ENCODE results near the gene CTNND2. TPM values are rescaled to one million over a fixed set of nuclear protein-coding genes. Genes with fewer than 3 reads are reported as not detected.

Gene CTNND2
- total RNA-seq, 2 experiments from 2014 or later, result not detected

DNA sequence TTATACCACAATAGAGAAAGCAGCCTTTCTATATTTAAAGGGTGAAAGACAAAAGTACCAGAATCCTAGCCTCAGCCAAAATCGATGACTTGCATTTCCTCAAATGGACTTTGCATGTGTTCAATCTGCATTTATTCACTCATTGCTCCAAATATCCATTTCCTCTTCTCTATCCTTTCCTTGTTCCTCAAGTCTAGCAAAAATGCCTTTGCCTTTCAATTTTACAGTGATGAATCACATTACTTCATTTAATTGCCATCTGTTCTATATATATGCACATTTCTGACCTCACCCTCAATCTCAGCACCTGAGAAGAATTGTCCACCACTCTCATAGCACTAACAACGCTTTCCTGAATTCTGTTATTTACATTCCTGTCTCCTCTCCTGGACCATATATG is 329.5 kb downstream of the CTNND2 start:
- DNase-seq, result no peak
- Mint-ChIP-seq H3K36me3 (ENCODE audit: low read depth) (no peaks in the 10 kb centered on the region), H3K27me3 (no peaks in the 10 kb centered on the region), H3K4me1 (no peaks in the 10 kb centered on the region), H3K9me3 (no peaks in the 10 kb centered on the region), H3K27ac (no peak overlapping the region), H3K4me3 (no peak overlapping the region)
- ChIA-PET CTCF (no interaction called here), POLR2A (no interaction called here)

GRCh38 chr5:11573140-11573992 is 330.9 kb downstream of the CTNND2 start:
- ChIA-PET POLR2A (no interaction called here), CTCF (no interaction called here)
- H3K27me3 Mint-ChIP-seq, result no peaks in the 10 kb centered on the region
- H3K4me1 Mint-ChIP-seq, result no peaks in the 10 kb centered on the region
- no peaks in the 10 kb centered on the region for H3K9me3 Mint-ChIP-seq
- no peak overlapping the region for H3K27ac Mint-ChIP-seq
- H3K36me3 Mint-ChIP-seq (ENCODE audit: low read depth), result no peaks in the 10 kb centered on the region
- DNase-seq, result no peak
- no peak overlapping the region for H3K4me3 Mint-ChIP-seq

DNA sequence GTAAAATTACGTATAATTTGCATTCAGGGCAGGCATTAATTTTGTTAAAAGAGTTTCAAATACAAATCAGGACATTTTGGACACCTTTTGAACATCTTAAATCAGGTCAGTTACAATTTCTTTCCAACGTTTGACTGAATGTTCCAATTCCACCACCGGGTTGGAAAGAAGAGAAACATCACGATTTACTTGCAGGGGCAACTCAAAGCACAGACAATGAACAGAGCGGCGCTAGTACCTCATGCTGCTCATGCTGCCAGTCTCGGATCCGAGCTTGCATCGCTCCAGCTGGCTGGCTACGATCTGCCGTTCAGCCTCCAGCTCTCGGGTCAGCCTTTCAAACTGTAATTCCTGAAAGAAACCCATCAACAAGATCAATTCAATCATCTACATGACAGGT is 339.5 kb downstream of the CTNND2 start:
- Mint-ChIP-seq H3K4me3 (no peak overlapping the region), H3K4me1 (no peaks in the 10 kb centered on the region), H3K27ac (no peak overlapping the region), H3K27me3 (no peaks in the 10 kb centered on the region), H3K36me3 (ENCODE audit: low read depth) (no peaks in the 10 kb centered on the region), H3K9me3 (no peaks in the 10 kb centered on the region)
- POLR2A ChIA-PET, result no interaction called here
- CTCF ChIA-PET, result no interaction called here
- no peak for DNase-seq

GRCh38 chr5:11563822-11564221 is 340.4 kb downstream of the CTNND2 start:
- H3K27me3 Mint-ChIP-seq, result no peaks in the 10 kb centered on the region
- ChIA-PET POLR2A (no interaction called here), CTCF (no interaction called here)

GRCh38 chr5:11560915-11561697 is 343.1 kb downstream of the CTNND2 start:
- H3K4me3 Mint-ChIP-seq, result no peak overlapping the region
- no peak overlapping the region for H3K27ac Mint-ChIP-seq
- ChIA-PET CTCF (no interaction called here), POLR2A (no interaction called here)
- no peak for DNase-seq
- no peaks in the 10 kb centered on the region for H3K36me3 Mint-ChIP-seq (ENCODE audit: low read depth)
- no peaks in the 10 kb centered on the region for H3K27me3 Mint-ChIP-seq
- no peaks in the 10 kb centered on the region for H3K9me3 Mint-ChIP-seq
- no peaks in the 10 kb centered on the region for H3K4me1 Mint-ChIP-seq

More at GRCh38 chr5:11563822-11564221, 340.4 kb downstream of the CTNND2 start:
- H3K9me3 Mint-ChIP-seq, result no peaks in the 10 kb centered on the region
- H3K4me1 Mint-ChIP-seq, result no peaks in the 10 kb centered on the region
- H3K36me3 Mint-ChIP-seq (ENCODE audit: low read depth), result no peaks in the 10 kb centered on the region
- no peak for DNase-seq
- H3K27ac Mint-ChIP-seq, result no peak overlapping the region
- H3K4me3 Mint-ChIP-seq, result no peak overlapping the region

DNA sequence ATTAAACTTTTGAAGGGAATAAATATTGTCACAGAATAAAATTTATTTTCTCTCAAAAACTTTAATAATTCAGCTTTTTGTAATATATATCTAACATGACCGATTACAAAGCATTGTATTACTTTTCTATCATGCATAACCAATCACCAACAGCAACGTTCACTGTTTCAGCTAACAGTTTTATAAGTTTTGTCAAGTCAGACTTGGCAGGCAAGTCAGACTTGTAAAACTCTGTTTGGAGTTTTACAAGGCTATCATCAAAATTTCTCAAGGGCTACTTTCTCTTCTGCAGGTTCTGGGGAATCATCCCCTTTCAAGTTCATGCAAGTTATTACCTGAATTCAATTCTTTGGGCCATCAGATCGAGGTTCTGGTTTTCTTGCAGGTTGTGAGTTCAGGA is 347.2 kb downstream of the CTNND2 start:
- no peak for DNase-seq
- CTCF ChIA-PET, result no interaction called here

GRCh38 chr5:11555171-11555570 is 349.1 kb downstream of the CTNND2 start:
- H3K4me1 Mint-ChIP-seq, result no peaks in the 10 kb centered on the region
- DNase-seq, result no peak
- H3K27ac Mint-ChIP-seq, result no peak overlapping the region
- H3K9me3 Mint-ChIP-seq, result no peaks in the 10 kb centered on the region
- no peak overlapping the region for H3K4me3 Mint-ChIP-seq
- H3K36me3 Mint-ChIP-seq (ENCODE audit: low read depth), result no peaks in the 10 kb centered on the region
- CTCF ChIA-PET, result no interaction called here
- POLR2A ChIA-PET, result no interaction called here
- no peaks in the 10 kb centered on the region for H3K27me3 Mint-ChIP-seq

More for the DNA sequence above, 347.2 kb downstream of the CTNND2 start:
- Mint-ChIP-seq H3K4me1 (no peaks in the 10 kb centered on the region), H3K27ac (no peak overlapping the region), H3K27me3 (no peaks in the 10 kb centered on the region), H3K4me3 (no peak overlapping the region), H3K36me3 (ENCODE audit: low read depth) (no peaks in the 10 kb centered on the region), H3K9me3 (no peaks in the 10 kb centered on the region)
- POLR2A ChIA-PET, result no interaction called here

DNA sequence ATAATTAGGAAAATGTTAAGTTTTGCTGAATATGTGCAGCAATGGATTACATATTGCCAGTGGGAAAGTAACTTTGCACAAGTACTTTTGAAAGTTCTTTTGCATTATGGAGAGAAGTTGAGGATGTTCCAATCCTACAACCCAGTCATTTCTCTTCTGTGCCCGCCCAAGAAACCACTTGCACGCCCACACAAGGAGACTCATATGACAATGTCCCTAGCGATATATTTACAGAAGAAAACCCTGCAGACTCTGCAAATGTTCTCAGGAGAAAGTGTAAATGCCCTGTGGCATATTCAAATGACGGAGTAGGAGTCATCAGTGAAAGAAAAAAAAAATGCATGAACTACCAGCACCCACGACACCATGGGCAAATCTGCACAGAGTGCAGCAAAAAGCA is 356.5 kb downstream of the CTNND2 start:
- H3K4me1 Mint-ChIP-seq, result no peaks in the 10 kb centered on the region
- no peak overlapping the region for H3K27ac Mint-ChIP-seq
- no peak for DNase-seq
- H3K27me3 Mint-ChIP-seq, result no peaks in the 10 kb centered on the region
- no peaks in the 10 kb centered on the region for H3K9me3 Mint-ChIP-seq
- H3K36me3 Mint-ChIP-seq (ENCODE audit: low read depth), result no peaks in the 10 kb centered on the region
- H3K4me3 Mint-ChIP-seq, result no peak overlapping the region
- ChIA-PET CTCF (interaction anchor here (0.7 kb wide), 1 partner anchor 33 kb away, joined by 3 read pairs; no protein-coding TSS in a partner anchor), POLR2A (no interaction called here)

DNA sequence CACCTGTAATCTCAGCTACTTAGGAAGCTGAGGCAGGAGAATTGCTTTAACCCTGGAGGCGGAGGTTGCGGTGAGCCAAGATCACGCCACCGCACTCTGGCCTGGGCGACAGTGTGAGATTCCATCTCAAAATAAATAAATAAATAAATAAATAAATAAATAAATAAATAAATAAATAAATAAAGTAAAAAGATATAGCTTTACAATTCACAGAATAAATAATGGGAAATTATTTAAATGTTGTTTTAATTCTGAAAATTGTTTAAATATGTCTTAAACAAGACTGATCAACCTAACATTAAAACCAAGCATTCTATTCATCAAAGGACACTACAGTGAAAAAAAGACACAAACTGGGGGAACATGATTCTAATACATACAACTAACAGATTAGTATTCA is 357.1 kb downstream of the CTNND2 start:
- H3K27ac Mint-ChIP-seq, result no peak overlapping the region
- no peaks in the 10 kb centered on the region for H3K27me3 Mint-ChIP-seq
- no peak for DNase-seq
- ChIA-PET POLR2A (no interaction called here), CTCF (no interaction called here)
- no peak overlapping the region for H3K4me3 Mint-ChIP-seq
- H3K9me3 Mint-ChIP-seq, result no peaks in the 10 kb centered on the region
- H3K4me1 Mint-ChIP-seq, result no peaks in the 10 kb centered on the region
- H3K36me3 Mint-ChIP-seq (ENCODE audit: low read depth), result no peaks in the 10 kb centered on the region

- no peak overlapping the region for H3K4me3 Mint-ChIP-seq
- no peak overlapping the region for H3K27ac Mint-ChIP-seq
- no peaks in the 10 kb centered on the region for H3K36me3 Mint-ChIP-seq (ENCODE audit: low read depth)
- POLR2A ChIA-PET, result no interaction called here
- H3K9me3 Mint-ChIP-seq, result no peaks in the 10 kb centered on the region
- CTCF ChIA-PET, result no interaction called here
- no peak for DNase-seq
- H3K27me3 Mint-ChIP-seq, result no peaks in the 10 kb centered on the region
- no peaks in the 10 kb centered on the region for H3K4me1 Mint-ChIP-seq
These were observed 364.1 kb downstream of the CTNND2 start for GRCh38 chr5:11540112-11540511.

- no peak for DNase-seq
- ChIA-PET CTCF (no interaction called here), POLR2A (no interaction called here)
- Mint-ChIP-seq H3K4me3 (no peak overlapping the region), H3K27me3 (no peaks in the 10 kb centered on the region), H3K4me1 (no peaks in the 10 kb centered on the region), H3K27ac (no peak overlapping the region), H3K9me3 (no peaks in the 10 kb centered on the region), H3K36me3 (ENCODE audit: low read depth) (no peaks in the 10 kb centered on the region)
These were observed 372.3 kb downstream of the CTNND2 start for GRCh38 chr5:11531811-11532555.

DNA sequence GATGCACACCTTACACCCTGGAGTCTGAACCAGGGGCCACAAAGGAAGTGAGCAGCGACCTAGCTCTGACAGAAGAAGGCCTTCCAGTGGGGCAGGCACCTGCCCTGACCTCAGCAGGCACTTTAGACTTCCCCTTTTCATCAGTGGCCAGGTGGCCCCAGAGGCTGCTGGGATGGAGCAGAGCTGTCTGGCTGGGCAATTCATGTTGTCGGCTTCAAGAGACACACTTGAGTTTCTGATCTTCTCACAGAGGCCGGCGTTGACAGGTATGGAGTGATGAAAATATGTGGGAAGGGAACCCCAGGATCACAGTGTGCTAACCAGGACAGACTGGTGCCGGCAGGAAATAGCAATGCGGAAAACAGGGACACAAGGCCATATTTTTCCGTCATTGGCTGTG is 375.5 kb downstream of the CTNND2 start:
- H3K36me3 Mint-ChIP-seq (ENCODE audit: low read depth), result no peaks in the 10 kb centered on the region
- no peaks in the 10 kb centered on the region for H3K9me3 Mint-ChIP-seq
- no peaks in the 10 kb centered on the region for H3K4me1 Mint-ChIP-seq
- no peaks in the 10 kb centered on the region for H3K27me3 Mint-ChIP-seq
- no peak for DNase-seq
- CTCF ChIA-PET, result no interaction called here
- no peak overlapping the region for H3K4me3 Mint-ChIP-seq
- no peak overlapping the region for H3K27ac Mint-ChIP-seq
- POLR2A ChIA-PET, result no interaction called here

GRCh38 chr5:11527652-11528349 is 376.4 kb downstream of the CTNND2 start:
- H3K27ac Mint-ChIP-seq, result no peak overlapping the region
- no peak for DNase-seq
- H3K4me1 Mint-ChIP-seq, result no peaks in the 10 kb centered on the region
- no peaks in the 10 kb centered on the region for H3K27me3 Mint-ChIP-seq
- H3K4me3 Mint-ChIP-seq, result no peak overlapping the region
- no peaks in the 10 kb centered on the region for H3K9me3 Mint-ChIP-seq
- H3K36me3 Mint-ChIP-seq (ENCODE audit: low read depth), result no peaks in the 10 kb centered on the region
- ChIA-PET POLR2A (no interaction called here), CTCF (no interaction called here)

Measured in activated CD4-positive, alpha-beta T cell treated with anti-CD3 and anti-CD28 coated beads, Interleukin-2, amount 10 ng/mL, durations not matched to agents 7 days and 5 days (primary cell).